Upper lobe of right lung (tissue), 1 donor: ENCODE measurements around the gene CRYBG3. TPM values are rescaled to one million over a fixed set of nuclear protein-coding genes. Genes with fewer than 3 reads are reported as not detected.
A peak's percentile ranks its signal among the peaks of the same experiment; 100 is the strongest.
"Not testable (repeated sequence)": the region's sequence is repeated elsewhere in the genome, so short reads cannot be mapped to it uniquely, and the experiment has no call there.

Experiments used
- ATAC-seq: fragments of 200-7000 bp; cut with Tn5 transposase; one replicate; pipeline ENCODE4 v1.9.1; 2020; ENCODE audit warnings: mild to moderate bottlenecking, moderate library complexity
- DNase-seq: peaks from one replicate; pipeline ENCODE4 v3.0.0-alpha.2; 2020
- H3K27ac ChIP-seq: fragments of 200-600 bp; one replicate; pipeline ENCODE4 v1.8.0; 2022
- H3K27me3 ChIP-seq: fragments of 200-600 bp; one replicate; pipeline ENCODE4 v1.8.0; 2022; ENCODE audit warnings: mild to moderate bottlenecking
- H3K36me3 ChIP-seq: fragments of 200-600 bp; one replicate; pipeline ENCODE4 v1.8.0; 2022
- H3K4me1 ChIP-seq: fragments of 200-600 bp; one replicate; pipeline ENCODE4 v1.8.0; 2022
- H3K4me3 ChIP-seq: fragments of 200-600 bp; one replicate; pipeline ENCODE4 v1.8.0; 2022; ENCODE audit warnings: mild to moderate bottlenecking
- H3K9me3 ChIP-seq: fragments of 200-600 bp; one replicate; pipeline ENCODE4 v1.8.0; 2022
- CTCF ChIP-seq: fragments of 200-600 bp; IDR thresholded peaks from one replicate; pipeline ENCODE4 v1.8.0; 2022; ENCODE audit warnings: antibody characterized with exemption
- intact Hi-C: fragments of 100-400 bp; cut with DNase I; formaldehyde crosslinking; loops from one replicate; pipeline ENCODE4 v1.11.0; 2022
- total RNA-seq: library from RNA; stranded (reverse); fragmentation: NEBNext Ultra II Directional; extraction: Animal tissue kit (Norgen Biotek cat#: 25700); gene quantifications from one replicate; pipeline ENCODE4 v1.2.1, GENCODE V29; 2021
- donor health status: DM: no; HTN: yes; CAD: no; lungs with severe emphysema.

CRYBG3 gene
- total RNA-seq, 1 donor from 2014 or later, result 25.5 TPM

- H3K9me3 ChIP-seq, result no peaks in the 10 kb centered on the region
- no peaks in the 10 kb centered on the region for H3K27me3 ChIP-seq
- intact Hi-C loops, result no loop called here
- peaks cover 32% of the 10 kb centered on the region for H3K36me3 ChIP-seq
- TF ChIP-seq CTCF, result no peak
- no peak for ATAC-seq
- no peak for DNase-seq
- H3K4me3 ChIP-seq, result no peak overlapping the region
- H3K4me1 ChIP-seq, result peaks cover 5% of the 10 kb centered on the region
- no peak overlapping the region for H3K27ac ChIP-seq
These were observed 74.7 kb downstream of the CRYBG3 start for GRCh38 chr3:97896547-97896946.

GRCh38 chr3:97899331-97899730 lies 77.5 kb downstream of the CRYBG3 start:
- intact Hi-C loops, result no loop called here
- no peaks in the 10 kb centered on the region for H3K27me3 ChIP-seq
- no peak overlapping the region for H3K27ac ChIP-seq
- H3K36me3 ChIP-seq, result peaks cover 18% of the 10 kb centered on the region
- no peak for TF ChIP-seq CTCF
- no peak overlapping the region for H3K4me3 ChIP-seq
- H3K4me1 ChIP-seq, result peaks cover 10% of the 10 kb centered on the region
- ATAC-seq (no peak), DNase-seq (no peak)
- H3K9me3 ChIP-seq, result no peaks in the 10 kb centered on the region

GRCh38 chr3:97901313-97902248 lies 79.8 kb downstream of the CRYBG3 start:
- ATAC-seq, result no peak
- Histone ChIP-seq H3K27me3 (no peaks in the 10 kb centered on the region), H3K4me1 (peaks cover 10% of the 10 kb centered on the region), H3K27ac (peak overlapping the region; percentile 15), H3K36me3 (peaks cover 18% of the 10 kb centered on the region), H3K4me3 (no peak overlapping the region), H3K9me3 (no peaks in the 10 kb centered on the region)
- TF ChIP-seq CTCF, result no peak
- no peak for DNase-seq
- intact Hi-C loops, result no loop called here

- DNase-seq, H3K9me3 ChIP-seq, H3K27ac ChIP-seq, H3K27me3 ChIP-seq, H3K4me1 ChIP-seq, ATAC-seq, H3K4me3 ChIP-seq, intact Hi-C loops: not testable (repeated sequence)
- H3K36me3 ChIP-seq, result peaks cover 25% of the 10 kb centered on the region
These were observed 88.0 kb downstream of the CRYBG3 start for GRCh38 chr3:97909830-97910229.

- H3K27me3 ChIP-seq, H3K4me1 ChIP-seq, intact Hi-C loops, H3K9me3 ChIP-seq, DNase-seq, ATAC-seq, H3K27ac ChIP-seq: not testable (repeated sequence)
- peaks cover 30% of the 10 kb centered on the region for H3K36me3 ChIP-seq
- peak overlapping the region; percentile 5 for H3K4me3 ChIP-seq
These were observed 88.5 kb downstream of the CRYBG3 start for GRCh38 chr3:97910236-97910831.

- intact Hi-C loops, result no loop called here
- no peaks in the 10 kb centered on the region for H3K9me3 ChIP-seq
- no peak for TF ChIP-seq CTCF
- no peak for DNase-seq
- peak; percentile 72 for ATAC-seq
- H3K27ac ChIP-seq, result no peak overlapping the region
- peak overlapping the region; percentile 5 for H3K4me3 ChIP-seq
- H3K4me1 ChIP-seq, result peaks cover 6% of the 10 kb centered on the region
- H3K36me3 ChIP-seq, result peaks cover 35% of the 10 kb centered on the region
- no peaks in the 10 kb centered on the region for H3K27me3 ChIP-seq
These were observed 89.1 kb downstream of the CRYBG3 start for GRCh38 chr3:97910931-97911351.
